GM12891 (cell line): ENCODE results near the gene CELA3A.
"Not testable (repeated sequence)": the region's sequence is repeated elsewhere in the genome, so short reads cannot be mapped to it uniquely, and the experiment has no call there.

Experiments
- PAX5 ChIP-seq: IDR thresholded peaks from 2 replicates; pipeline ENCODE4 v1.6.1; 2011; ENCODE audit warnings: low read length, moderate library complexity, mild to moderate bottlenecking; ENCODE audit not compliant: insufficient read depth, severe bottlenecking
- POLR2A ChIP-seq: IDR thresholded peaks from 2 replicates; pipeline ENCODE4 v1.6.1; 2011; ENCODE audit warnings: low read depth, low read length, control low read depth
- POLR2AphosphoS5 ChIP-seq: IDR thresholded peaks from 2 replicates; pipeline ENCODE4 v1.6.1; 2011; ENCODE audit warnings: low read depth, low read length, control low read depth
- SPI1 ChIP-seq: IDR thresholded peaks from 2 replicates; pipeline ENCODE4 v1.6.1; 2011; ENCODE audit warnings: low read depth, low read length, control low read depth
- TAF1 ChIP-seq: IDR thresholded peaks from 2 replicates; pipeline ENCODE4 v1.6.1; 2011; ENCODE audit warnings: low read depth, low read length, control low read depth

DNA sequence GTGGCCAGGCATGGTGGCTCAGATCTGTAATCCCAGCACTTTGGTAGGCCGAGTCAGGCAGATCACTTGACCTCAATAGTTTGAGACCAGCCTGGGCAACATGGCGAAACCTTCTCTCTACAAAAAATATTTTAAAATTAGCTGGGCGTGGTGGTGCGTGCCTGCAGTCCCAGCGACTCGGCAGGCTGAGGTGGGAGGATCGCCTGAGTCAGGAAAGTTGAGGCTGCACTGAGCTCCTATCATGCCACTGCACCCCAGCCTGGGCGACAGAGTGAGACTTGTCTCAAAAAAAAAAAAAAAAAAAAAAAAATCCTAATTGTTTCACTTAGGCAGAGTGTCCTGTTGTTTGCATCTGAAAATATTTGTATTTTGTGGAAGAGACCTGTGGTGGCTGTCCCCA is 6.7 kb upstream of the CELA3A start:
- not testable (repeated sequence) for TF ChIP-seq POLR2A, SPI1, POLR2AphosphoS5, TAF1, PAX5
